Measurements from ENCODE around the gene TMEM92. TPM values are rescaled to one million over a fixed set of nuclear protein-coding genes. Genes with fewer than 3 reads are reported as not detected.

Gene TMEM92
- total RNA-seq, 1 experiment from 2014 or later, result 6.6 TPM

- intact Hi-C loops (cut with micrococcal nuclease), result no loop called here
- POLR2A ChIA-PET, result interaction anchor here (0.7 to 1.7 kb wide), 2 partner anchors 9 to 10 kb away, joined by 3 read pairs; no protein-coding TSS in a partner anchor
- no peaks in the 10 kb centered on the region for H3K79me2 ChIP-seq (ENCODE audit: insufficient read depth, low read length)
These were observed 48.0 kb downstream of the TMEM92 start for GRCh38 chr17:50322271-50322670.

GRCh38 chr17:50323060-50323459 lies 48.8 kb downstream of the TMEM92 start:
- Histone ChIP-seq H3K9me2 (ENCODE audit: insufficient read depth) (no peaks in the 10 kb centered on the region), H3K4me1 (ENCODE audit: control insufficient read depth in 1 of 2, insufficient read depth in 2 of 2, low read length in 2 of 2) (peaks cover 0 to 5% of the 10 kb centered on the region in 2 experiments; a peak in 1 of 4 replicates), H3K27me3 (ENCODE audit: insufficient read depth, low read length) (no peaks in the 10 kb centered on the region), H3K79me2 (ENCODE audit: insufficient read depth, low read length) (no peaks in the 10 kb centered on the region), H3K4me2 (ENCODE audit: low read length) (no peak overlapping the region), H3K4me3 (replicated peaks in 1 of 2; ENCODE audit: low read depth in 1 of 2, low read length in 2 of 2) (no peak overlapping the region), H3K9ac (ENCODE audit: low read length) (no peak overlapping the region), H2AFZ (ENCODE audit: low read depth, low read length, poor library complexity, severe bottlenecking) (no peak overlapping the region), H3K27ac (ENCODE audit: low read depth, low read length) (no peak overlapping the region), H4K20me1 (ENCODE audit: insufficient read depth) (no peaks in the 10 kb centered on the region), H3K36me3 (ENCODE audit: control insufficient read depth in 1 of 2, insufficient read depth in 2 of 2, low read length in 2 of 2) (no peaks in the 10 kb centered on the region), H3K9me3 (ENCODE audit: control insufficient read depth in 1 of 2, insufficient read depth in 1 of 2, low read depth in 1 of 2, low read length in 2 of 2) (no peaks in the 10 kb centered on the region)
- CTCF ChIA-PET, result no interaction called here
- intact Hi-C loops (cut with micrococcal nuclease), result no loop called here
- DNase-seq (ENCODE audit: low read depth, low spot score), result no peak
- no TSS peak for BruUV-seq (replicated peaks)
- POLR2A ChIA-PET, result interaction anchor here (0.7 to 1.7 kb wide), 2 partner anchors 10 kb away, joined by 3 read pairs; no protein-coding TSS in a partner anchor
- no peak for ATAC-seq
- RAD21 ChIA-PET (ENCODE audit: low non-redundant PET in 1 of 2, low total read pairs in 2 of 2, uncharacterized antibody in 2 of 2, unreplicated experiment in 2 of 2), result no interaction called here
- TF ChIP-seq POLR2AphosphoS5 (IDR thresholded peaks at IDR 0.05; ENCODE audit: low read depth, low read length), result no peak
- TF ChIP-seq SRF (IDR thresholded peaks at IDR 0.05; ENCODE audit: low read depth), result no peak
- TF ChIP-seq FOSL1 (IDR thresholded peaks at IDR 0.05; ENCODE audit: low read depth), result no peak
- no peak for TF ChIP-seq ZBTB33 (IDR thresholded peaks at IDR 0.05; ENCODE audit: extremely low read depth, insufficient replicate concordance, low read length)
- TF ChIP-seq ATF3 (IDR thresholded peaks at IDR 0.05), result no peak
- TF ChIP-seq EGR1 (IDR thresholded peaks at IDR 0.05; ENCODE audit: low read depth), result no peak
- no peak for TF ChIP-seq EZH2phosphoT487 (IDR thresholded peaks at IDR 0.05; ENCODE audit: borderline replicate concordance)
- TF ChIP-seq SIN3A (IDR thresholded peaks at IDR 0.05; ENCODE audit: low read depth), result no peak
- no peak for TF ChIP-seq REST (IDR thresholded peaks at IDR 0.05; ENCODE audit: low read depth)
- no peak for TF ChIP-seq JUND (IDR thresholded peaks at IDR 0.05)
- TF ChIP-seq ZNF274 (IDR thresholded peaks at IDR 0.05; ENCODE audit: low read depth, low read length), result no peak
- TF ChIP-seq CBX3 (IDR thresholded peaks at IDR 0.05; ENCODE audit: low read depth), result no peak

More at GRCh38 chr17:50322271-50322670, 48.0 kb downstream of the TMEM92 start:
- TF ChIP-seq JUND (IDR thresholded peaks at IDR 0.05) (no peak), YY1 (IDR thresholded peaks at IDR 0.05; ENCODE audit: extremely low read depth, insufficient replicate concordance, low read depth, low read length) (no peak), ATF3 (IDR thresholded peaks at IDR 0.05) (no peak), CEBPB (IDR thresholded peaks at IDR 0.05; ENCODE audit: low read depth) (no peak), SIN3A (IDR thresholded peaks at IDR 0.05; ENCODE audit: low read depth) (no peak), TCF7L2 (IDR thresholded peaks at IDR 0.05; ENCODE audit: borderline replicate concordance, extremely low read depth, insufficient read depth, insufficient read length) (no peak)
- CTCF ChIA-PET, result interaction anchor here (0.6 kb wide), 1 partner anchor 122 kb away, joined by 3 read pairs; no protein-coding TSS in a partner anchor
- Histone ChIP-seq H2AFZ (ENCODE audit: low read depth, low read length, poor library complexity, severe bottlenecking) (no peak overlapping the region), H3K4me1 (ENCODE audit: control insufficient read depth in 1 of 2, insufficient read depth in 2 of 2, low read length in 2 of 2) (peaks cover 0 to 5% of the 10 kb centered on the region in 2 experiments; a peak in 1 of 4 replicates), H3K4me2 (ENCODE audit: low read length) (no peak overlapping the region), H3K36me3 (ENCODE audit: control insufficient read depth in 1 of 2, insufficient read depth in 2 of 2, low read length in 2 of 2) (no peaks in the 10 kb centered on the region), H3K9me3 (ENCODE audit: control insufficient read depth in 1 of 2, insufficient read depth in 1 of 2, low read depth in 1 of 2, low read length in 2 of 2) (no peaks in the 10 kb centered on the region), H3K27me3 (ENCODE audit: insufficient read depth, low read length) (no peaks in the 10 kb centered on the region), H3K9ac (ENCODE audit: low read length) (no peak overlapping the region), H4K20me1 (ENCODE audit: insufficient read depth) (no peaks in the 10 kb centered on the region), H3K9me2 (ENCODE audit: insufficient read depth) (no peaks in the 10 kb centered on the region), H3K4me3 (replicated peaks in 1 of 2; ENCODE audit: low read depth in 1 of 2, low read length in 2 of 2) (no peak overlapping the region), H3K27ac (ENCODE audit: low read depth, low read length) (no peak overlapping the region)
- ATAC-seq (no peak), DNase-seq (ENCODE audit: low read depth, low spot score) (no peak)
- BruUV-seq (replicated peaks), result no TSS peak
- RAD21 ChIA-PET (ENCODE audit: low non-redundant PET in 1 of 2, low total read pairs in 2 of 2, uncharacterized antibody in 2 of 2, unreplicated experiment in 2 of 2), result no interaction called here
